Activated CD4-positive, alpha-beta memory T cell treated with anti-CD3 and anti-CD28 coated beads, Interleukin-2, amount 10 ng/mL, durations not matched to agents 7 days and 5 days (primary cell): Measurements from ENCODE around the gene ALPI. TPM values are rescaled to one million over a fixed set of nuclear protein-coding genes. Genes with fewer than 3 reads are reported as not detected.
A peak's percentile ranks its signal among the peaks of the same experiment; 100 is the strongest.
"Not testable (repeated sequence)": the region's sequence is repeated elsewhere in the genome, so short reads cannot be mapped to it uniquely, and the experiment has no call there.

ENCODE experiments used
- CTCF ChIA-PET: fragments of 350-600 bp; sonication (Branson Sonifier 250); formaldehyde crosslinking; loops from one replicate; lab custom pipeline; 2021; ENCODE audit warnings: antibody characterized with exemption, inconsistent platforms; lab: Charles Lee
- POLR2A ChIA-PET: fragments of 350-600 bp; sonication (Branson Sonifier 250); formaldehyde crosslinking; loops from one replicate; lab custom pipeline; 2021; ENCODE audit warnings: antibody characterized with exemption; lab: Charles Lee
- DNase-seq: peaks from one replicate; pipeline ENCODE4 v3.0.0-alpha.2; 2020
- H3K27ac Mint-ChIP-seq: one replicate; pipeline ENCODE4 v1.8.0; 2021; ENCODE audit warnings: mild to moderate bottlenecking, mixed read lengths
- H3K27me3 Mint-ChIP-seq: one replicate; pipeline ENCODE4 v1.8.0; 2021; ENCODE audit warnings: mixed read lengths
- H3K36me3 Mint-ChIP-seq: one replicate; pipeline ENCODE4 v1.8.0; 2021; ENCODE audit warnings: low read depth, mixed read lengths
- H3K4me1 Mint-ChIP-seq: one replicate; pipeline ENCODE4 v1.8.0; 2021; ENCODE audit warnings: mixed read lengths
- H3K4me3 Mint-ChIP-seq: one replicate; pipeline ENCODE4 v1.8.0; 2021; ENCODE audit warnings: mild to moderate bottlenecking, mixed read lengths
- H3K9me3 Mint-ChIP-seq: one replicate; pipeline ENCODE4 v1.8.0; 2021; ENCODE audit warnings: mixed read lengths
- total RNA-seq, 2 experiments: library from RNA; stranded (reverse); gene quantifications; one replicate each; pipeline ENCODE4 v1.2.3, GENCODE V29; 2021

ALPI gene
- total RNA-seq, 2 experiments from 2014 or later = not detected

- not testable (repeated sequence) for H3K4me1 Mint-ChIP-seq
Measured at GRCh38 chr2:232441922-232442321, 14.0 kb upstream of the ALPI start.

GRCh38 chr2:232442431-232442830 lies 13.5 kb upstream of the ALPI start:
- H3K9me3 Mint-ChIP-seq, H3K4me1 Mint-ChIP-seq, DNase-seq, H3K4me3 Mint-ChIP-seq, H3K27ac Mint-ChIP-seq, H3K36me3 Mint-ChIP-seq, POLR2A ChIA-PET, H3K27me3 Mint-ChIP-seq: not testable (repeated sequence)
- CTCF ChIA-PET = interaction anchor here (1.7 kb wide), 1 partner anchor 32 kb away, joined by 3 read pairs; no protein-coding TSS in a partner anchor

More at GRCh38 chr2:232441922-232442321, 14.0 kb upstream of the ALPI start:
- H3K9me3 Mint-ChIP-seq, H3K36me3 Mint-ChIP-seq, DNase-seq, POLR2A ChIA-PET, H3K4me3 Mint-ChIP-seq, H3K27ac Mint-ChIP-seq, H3K27me3 Mint-ChIP-seq: not testable (repeated sequence)
- CTCF ChIA-PET = interaction anchor here (1.7 kb wide), 1 partner anchor 32 kb away, joined by 3 read pairs; no protein-coding TSS in a partner anchor

- H3K4me1 Mint-ChIP-seq, H3K4me3 Mint-ChIP-seq, H3K36me3 Mint-ChIP-seq, DNase-seq, H3K27me3 Mint-ChIP-seq, H3K27ac Mint-ChIP-seq, POLR2A ChIA-PET, H3K9me3 Mint-ChIP-seq: not testable (repeated sequence)
- CTCF ChIA-PET = interaction anchor here (1.7 kb wide), 1 partner anchor 31 kb away, joined by 3 read pairs; no protein-coding TSS in a partner anchor
Measured at GRCh38 chr2:232443047-232443446, 12.9 kb upstream of the ALPI start.

GRCh38 chr2:232443669-232444408 lies 12.1 kb upstream of the ALPI start:
- CTCF ChIA-PET = interaction anchor here (1.1 to 1.4 kb wide), 2 partner anchors 69 to 128 kb away, joined by 3 to 4 read pairs; no protein-coding TSS in a partner anchor
- DNase-seq, POLR2A ChIA-PET, H3K4me1 Mint-ChIP-seq, H3K27ac Mint-ChIP-seq, H3K27me3 Mint-ChIP-seq, H3K4me3 Mint-ChIP-seq, H3K9me3 Mint-ChIP-seq, H3K36me3 Mint-ChIP-seq: not testable (repeated sequence)

GRCh38 chr2:232444409-232445148 lies 11.4 kb upstream of the ALPI start:
- Mint-ChIP-seq H3K36me3 (no peaks in the 10 kb centered on the region), H3K27ac (no peak overlapping the region), H3K9me3 (no peaks in the 10 kb centered on the region), H3K4me3 (no peak overlapping the region), H3K4me1 (no peaks in the 10 kb centered on the region), H3K27me3 (no peaks in the 10 kb centered on the region)
- POLR2A ChIA-PET = no interaction called here
- DNase-seq = peak; percentile 73
- CTCF ChIA-PET = interaction anchor here (1.1 to 1.4 kb wide), 2 partner anchors 69 to 127 kb away, joined by 3 to 4 read pairs; no protein-coding TSS in a partner anchor

GRCh38 chr2:232445149-232445885 lies 10.6 kb upstream of the ALPI start:
- H3K36me3 Mint-ChIP-seq, H3K4me3 Mint-ChIP-seq, H3K27me3 Mint-ChIP-seq, H3K9me3 Mint-ChIP-seq, DNase-seq, POLR2A ChIA-PET, H3K27ac Mint-ChIP-seq, H3K4me1 Mint-ChIP-seq: not testable (repeated sequence)
- CTCF ChIA-PET = interaction anchor here (1.4 to 1.6 kb wide), 2 partner anchors 78 to 126 kb away, joined by 4 to 9 read pairs; no protein-coding TSS in a partner anchor

- H3K36me3 Mint-ChIP-seq, DNase-seq, H3K9me3 Mint-ChIP-seq, H3K4me3 Mint-ChIP-seq, POLR2A ChIA-PET, H3K27ac Mint-ChIP-seq, H3K27me3 Mint-ChIP-seq, H3K4me1 Mint-ChIP-seq: not testable (repeated sequence)
- CTCF ChIA-PET = interaction anchor here (0.5 to 1.9 kb wide), 3 partner anchors 16 to 1286 kb away, joined by 5 to 9 read pairs (median 6); no protein-coding TSS in a partner anchor
Measured at GRCh38 chr2:232446266-232446777, 9.6 kb upstream of the ALPI start.

GRCh38 chr2:232447091-232447620 lies 8.8 kb upstream of the ALPI start:
- H3K4me1 Mint-ChIP-seq = no peaks in the 10 kb centered on the region
- ChIA-PET POLR2A (interaction anchor here (0.8 kb wide), 1 partner anchor 73 kb away, joined by 3 read pairs; the partner anchor contains the start of gene PRSS56), CTCF (interaction anchor here (1.6 to 2.2 kb wide), 3 partner anchors 17 to 76 kb away, joined by 6 to 9 read pairs (median 7); partner anchors contain the start of gene PRSS56)
- H3K27me3 Mint-ChIP-seq = no peaks in the 10 kb centered on the region
- H3K4me3 Mint-ChIP-seq = no peak overlapping the region
- H3K9me3 Mint-ChIP-seq = no peaks in the 10 kb centered on the region
- no peak for DNase-seq
- no peaks in the 10 kb centered on the region for H3K36me3 Mint-ChIP-seq
- no peak overlapping the region for H3K27ac Mint-ChIP-seq

- no peak overlapping the region for H3K27ac Mint-ChIP-seq
- CTCF ChIA-PET = interaction anchor here (0.6 to 2.2 kb wide), 3 partner anchors 18 to 73 kb away, joined by 3 to 7 read pairs (median 6); partner anchors contain the start of gene PRSS56
- H3K36me3 Mint-ChIP-seq = no peaks in the 10 kb centered on the region
- H3K4me3 Mint-ChIP-seq = no peak overlapping the region
- peaks cover 1% of the 10 kb centered on the region for H3K27me3 Mint-ChIP-seq
- no peaks in the 10 kb centered on the region for H3K9me3 Mint-ChIP-seq
- POLR2A ChIA-PET = interaction anchor here (0.8 kb wide), 1 partner anchor 73 kb away, joined by 3 read pairs; the partner anchor contains the start of gene PRSS56
- DNase-seq = no peak
- no peaks in the 10 kb centered on the region for H3K4me1 Mint-ChIP-seq
Measured at GRCh38 chr2:232447638-232448303, 8.2 kb upstream of the ALPI start.

GRCh38 chr2:232448304-232448690 lies 7.7 kb upstream of the ALPI start:
- Mint-ChIP-seq H3K4me3 (no peak overlapping the region), H3K4me1 (no peaks in the 10 kb centered on the region), H3K36me3 (no peaks in the 10 kb centered on the region), H3K9me3 (no peaks in the 10 kb centered on the region), H3K27ac (no peak overlapping the region), H3K27me3 (peaks cover 5% of the 10 kb centered on the region)
- DNase-seq = no peak
- POLR2A ChIA-PET = no interaction called here
- CTCF ChIA-PET = interaction anchor here (0.6 to 2.2 kb wide), 2 partner anchors 23 to 72 kb away, joined by 3 to 7 read pairs; partner anchors contain the start of gene PRSS56

- Mint-ChIP-seq H3K27ac (no peak overlapping the region), H3K4me1 (no peaks in the 10 kb centered on the region), H3K27me3 (peaks cover 7% of the 10 kb centered on the region), H3K36me3 (no peaks in the 10 kb centered on the region), H3K4me3 (no peak overlapping the region), H3K9me3 (no peaks in the 10 kb centered on the region)
- ChIA-PET CTCF (no interaction called here), POLR2A (no interaction called here)
- DNase-seq = no peak
Measured at GRCh38 chr2:232449964-232450363, 6.0 kb upstream of the ALPI start.

- H3K27ac Mint-ChIP-seq, CTCF ChIA-PET, POLR2A ChIA-PET, H3K27me3 Mint-ChIP-seq, H3K4me3 Mint-ChIP-seq, DNase-seq, H3K4me1 Mint-ChIP-seq, H3K9me3 Mint-ChIP-seq, H3K36me3 Mint-ChIP-seq: not testable (repeated sequence)
Measured at GRCh38 chr2:232451645-232452044, 4.3 kb upstream of the ALPI start.
